Measurements from ENCODE around the gene AMZ2. TPM values are rescaled to one million over a fixed set of nuclear protein-coding genes. Genes with fewer than 3 reads are reported as not detected.
"Not testable (repeated sequence)": the region's sequence is repeated elsewhere in the genome, so short reads cannot be mapped to it uniquely, and the experiment has no call there.

The AMZ2 gene
- polyA plus RNA-seq, 1 of the 3 experiments (the other 2 are of a cell fraction) = 95.9 TPM

DNA sequence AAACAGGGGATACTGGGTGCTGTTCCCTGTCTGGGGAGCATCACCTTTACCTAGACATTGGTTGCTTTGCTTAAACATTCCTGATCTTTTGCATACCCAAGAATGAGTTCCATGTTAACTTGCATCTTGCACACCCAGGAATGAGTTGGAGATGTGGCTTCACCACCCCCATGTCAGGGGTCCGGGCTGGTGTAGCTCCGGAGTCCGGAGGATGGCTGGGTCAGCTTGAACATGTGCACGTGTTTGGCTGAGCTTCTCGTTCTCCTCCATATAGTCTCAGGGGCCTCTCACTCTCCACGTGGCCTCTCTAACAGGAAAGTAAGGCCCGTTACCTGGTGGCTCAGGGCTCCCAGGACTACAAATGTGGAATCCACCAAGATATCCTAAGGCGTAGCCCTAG, 18.2 kb upstream of the AMZ2 start:
- no peak overlapping the region for H3K27ac ChIP-seq (ENCODE audit: low read depth in 2 of 2, low read length in 1 of 2)

GRCh38 chr17:68231131-68231530, 16.7 kb upstream of the AMZ2 start:
- H3K9me2 ChIP-seq; H3K4me1 ChIP-seq (ENCODE audit: control insufficient read depth in 1 of 2, insufficient read depth in 2 of 2, low read depth in 1 of 2, low read length in 1 of 2); DNase-seq; H3F3A ChIP-seq (replicated peaks; ENCODE audit: insufficient read depth); H2AFZ ChIP-seq (ENCODE audit: low read depth); H3K4me3 ChIP-seq (ENCODE audit: low read depth in 2 of 2, low read length in 1 of 2); H3K9me3 ChIP-seq; H3K36me3 ChIP-seq (replicated peaks in 1 of 2; ENCODE audit: control insufficient read depth in 1 of 2, insufficient read depth in 2 of 2, low read length in 1 of 2); H3K27me3 ChIP-seq (ENCODE audit: insufficient read depth); H3K79me2 ChIP-seq (ENCODE audit: insufficient read depth); POLR2A ChIA-PET; H4K20me1 ChIP-seq (ENCODE audit: insufficient read depth); H3K9ac ChIP-seq; H3K27ac ChIP-seq (ENCODE audit: low read depth in 2 of 2, low read length in 1 of 2); CTCF ChIA-PET; H3K4me2 ChIP-seq: not testable (repeated sequence)
- 95% methylated on average over 4 of the region's 4 CpGs for WGBS (ENCODE audit: low lambda C conversion rate)

More for the DNA sequence above, 18.2 kb upstream of the AMZ2 start:
- no peaks in the 10 kb centered on the region for H3K9me2 ChIP-seq
- H3K4me2 ChIP-seq = no peak overlapping the region
- H3K4me3 ChIP-seq (ENCODE audit: low read depth in 2 of 2, low read length in 1 of 2) = no peak overlapping the region
- DNase-seq = no peak
- 87% methylated on average over 8 of the region's 8 CpGs for WGBS (ENCODE audit: low lambda C conversion rate)
- no peak overlapping the region for H3K9ac ChIP-seq
- ChIA-PET POLR2A (no interaction called here), CTCF (interaction anchor here (1.4 to 1.6 kb wide), 2 partner anchors 25 to 29 kb away, joined by 3 to 6 read pairs; no protein-coding TSS in a partner anchor)
- no peak overlapping the region for H2AFZ ChIP-seq (ENCODE audit: low read depth)
- no peaks in the 10 kb centered on the region for H4K20me1 ChIP-seq (ENCODE audit: insufficient read depth)
- TF ChIP-seq RAD21 (IDR thresholded peaks at IDR 0.05; ENCODE audit: low read length) (no peak), SMC3 (IDR thresholded peaks at IDR 0.05; ENCODE audit: low read depth, low read length) (no peak), SIN3A (IDR thresholded peaks at IDR 0.05; ENCODE audit: borderline replicate concordance, low read depth, low read length) (no peak), ZBTB33 (IDR thresholded peaks at IDR 0.05; ENCODE audit: borderline replicate concordance, low read depth) (no peak), TCF12 (IDR thresholded peaks at IDR 0.05) (no peak)
- TF ChIP-seq, protein P1, sequence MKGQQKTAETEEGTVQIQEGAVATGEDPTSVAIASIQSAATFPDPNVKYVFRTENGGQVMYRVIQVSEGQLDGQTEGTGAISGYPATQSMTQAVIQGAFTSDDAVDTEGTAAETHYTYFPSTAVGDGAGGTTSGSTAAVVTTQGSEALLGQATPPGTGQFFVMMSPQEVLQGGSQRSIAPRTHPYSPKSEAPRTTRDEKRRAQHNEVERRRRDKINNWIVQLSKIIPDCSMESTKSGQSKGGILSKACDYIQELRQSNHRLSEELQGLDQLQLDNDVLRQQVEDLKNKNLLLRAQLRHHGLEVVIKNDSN (IDR thresholded peaks at IDR 0.05; ENCODE audit: borderline replicate concordance, low read depth) = no peak
- H3K36me3 ChIP-seq (replicated peaks in 1 of 2; ENCODE audit: control insufficient read depth in 1 of 2, insufficient read depth in 2 of 2, low read length in 1 of 2) = no peaks in the 10 kb centered on the region
- peaks cover 2% of the 10 kb centered on the region for H3F3A ChIP-seq (replicated peaks; ENCODE audit: insufficient read depth)
- no peaks in the 10 kb centered on the region for H3K79me2 ChIP-seq (ENCODE audit: insufficient read depth)
- H3K27me3 ChIP-seq (ENCODE audit: insufficient read depth) = no peaks in the 10 kb centered on the region
- no peaks in the 10 kb centered on the region for H3K9me3 ChIP-seq
- H3K4me1 ChIP-seq (ENCODE audit: control insufficient read depth in 1 of 2, insufficient read depth in 2 of 2, low read depth in 1 of 2, low read length in 1 of 2) = no peaks in the 10 kb centered on the region

GRCh38 chr17:68231541-68231940, 16.3 kb upstream of the AMZ2 start:
- ChIA-PET CTCF (no interaction called here), POLR2A (no interaction called here)
- WGBS (ENCODE audit: low lambda C conversion rate) = 87% methylated on average over 1 of the region's 1 CpG

DNA sequence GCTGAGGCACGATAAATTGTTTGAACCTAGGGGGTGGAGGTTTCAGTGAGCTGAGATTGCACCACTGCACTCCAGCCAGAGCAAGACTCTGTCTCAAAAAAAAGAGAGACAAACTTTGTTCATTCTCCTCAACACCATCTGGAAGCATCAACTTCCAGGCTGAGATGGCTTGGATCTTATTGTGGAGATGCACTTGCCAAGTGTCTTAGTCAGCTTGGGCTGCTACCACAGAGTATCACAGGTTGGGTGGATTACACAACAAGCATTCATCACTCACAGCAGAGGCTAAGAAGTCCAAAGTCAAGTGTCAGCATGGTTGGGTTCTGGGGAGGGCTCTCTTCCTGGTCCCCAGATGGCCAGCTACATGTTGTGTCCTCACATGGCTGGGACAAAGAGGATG, 15.1 kb upstream of the AMZ2 start:
- H3K9me3 ChIP-seq; H3K27ac ChIP-seq (ENCODE audit: low read depth in 2 of 2, low read length in 1 of 2); H3K9ac ChIP-seq; H3K4me2 ChIP-seq; POLR2A ChIA-PET; H3K36me3 ChIP-seq (replicated peaks in 1 of 2; ENCODE audit: control insufficient read depth in 1 of 2, insufficient read depth in 2 of 2, low read length in 1 of 2); H3K9me2 ChIP-seq; H3K4me1 ChIP-seq (ENCODE audit: control insufficient read depth in 1 of 2, insufficient read depth in 2 of 2, low read depth in 1 of 2, low read length in 1 of 2); H2AFZ ChIP-seq (ENCODE audit: low read depth); H3K79me2 ChIP-seq (ENCODE audit: insufficient read depth); H3K4me3 ChIP-seq (ENCODE audit: low read depth in 2 of 2, low read length in 1 of 2); H3K27me3 ChIP-seq (ENCODE audit: insufficient read depth); H3F3A ChIP-seq (replicated peaks; ENCODE audit: insufficient read depth); H4K20me1 ChIP-seq (ENCODE audit: insufficient read depth); DNase-seq: not testable (repeated sequence)
- 60% methylated on average over 1 of the region's 1 CpG for WGBS (ENCODE audit: low lambda C conversion rate)
- CTCF ChIA-PET = interaction anchor here (0.6 kb wide), 1 partner anchor 204 kb away, joined by 3 read pairs; no protein-coding TSS in a partner anchor

More at GRCh38 chr17:68231541-68231940, 16.3 kb upstream of the AMZ2 start:
- H3K4me1 ChIP-seq (ENCODE audit: control insufficient read depth in 1 of 2, insufficient read depth in 2 of 2, low read depth in 1 of 2, low read length in 1 of 2) = no peaks in the 10 kb centered on the region
- no peaks in the 10 kb centered on the region for H3K36me3 ChIP-seq (replicated peaks in 1 of 2; ENCODE audit: control insufficient read depth in 1 of 2, insufficient read depth in 2 of 2, low read length in 1 of 2)
- H3K4me2 ChIP-seq = no peak overlapping the region
- no peaks in the 10 kb centered on the region for H3K9me3 ChIP-seq
- H2AFZ ChIP-seq (ENCODE audit: low read depth) = no peak overlapping the region
- H3F3A ChIP-seq (replicated peaks; ENCODE audit: insufficient read depth) = peaks cover 4% of the 10 kb centered on the region
- no peak for DNase-seq
- no peak for TF ChIP-seq YY1 (IDR thresholded peaks at IDR 0.05; ENCODE audit: low read depth)
- no peak for TF ChIP-seq SMC3 (IDR thresholded peaks at IDR 0.05; ENCODE audit: low read depth, low read length)
- no peaks in the 10 kb centered on the region for H3K9me2 ChIP-seq
- no peak overlapping the region for H3K4me3 ChIP-seq (ENCODE audit: low read depth in 2 of 2, low read length in 1 of 2)
- H3K27ac ChIP-seq (ENCODE audit: low read depth in 2 of 2, low read length in 1 of 2) = no peak overlapping the region
- H3K27me3 ChIP-seq (ENCODE audit: insufficient read depth) = no peaks in the 10 kb centered on the region
- H4K20me1 ChIP-seq (ENCODE audit: insufficient read depth) = no peaks in the 10 kb centered on the region
- no peak overlapping the region for H3K9ac ChIP-seq
- H3K79me2 ChIP-seq (ENCODE audit: insufficient read depth) = no peaks in the 10 kb centered on the region

Data from SK-N-SH (cell line).